HEK293T (cell line): ENCODE data around the gene DSP.

Experiments used
- CTCF ChIA-PET: fragments of 350-600 bp; formaldehyde crosslinking; extraction: SDS; loops from one replicate; lab custom pipeline; 2021; ENCODE audit warnings: antibody characterized with exemption, inconsistent platforms; lab: Yijun Ruan, JAX
- POLR2A ChIA-PET: fragments of 350-600 bp; formaldehyde crosslinking; extraction: SDS; loops from one replicate; lab custom pipeline; 2020; ENCODE audit warnings: antibody characterized with exemption, inconsistent platforms; lab: Yijun Ruan, JAX
- DNase-seq: peaks from one replicate; pipeline ENCODE4 v3.0.0; 2012; ENCODE audit warnings: mixed read lengths; ENCODE audit errors: extremely low spot score
- ARNT ChIP-seq: fragments of 450-650 bp; IDR thresholded peaks from 2 replicates; pipeline ENCODE4 v1.6.1; 2017; ENCODE audit warnings: mild to moderate bottlenecking
- BHLHE40 ChIP-seq: fragments of 450-650 bp; IDR thresholded peaks from 2 replicates; pipeline ENCODE4 v1.6.1; 2016; ENCODE audit warnings: mild to moderate bottlenecking, moderate library complexity, borderline replicate concordance
- CTBP1 ChIP-seq: fragments of 450-650 bp; IDR thresholded peaks from 2 replicates; pipeline ENCODE4 v1.6.1; 2016; ENCODE audit warnings: borderline replicate concordance
- ELF4 ChIP-seq: fragments of 450-650 bp; IDR thresholded peaks from 2 replicates; pipeline ENCODE4 v1.6.1; 2017; ENCODE audit warnings: antibody characterized with exemption
- FOXA1 ChIP-seq: fragments of 450-650 bp; IDR thresholded peaks from 2 replicates; pipeline ENCODE4 v1.6.1; 2016; ENCODE audit warnings: mild to moderate bottlenecking
- FOXK2 ChIP-seq: fragments of 450-650 bp; IDR thresholded peaks from 2 replicates; pipeline ENCODE4 v1.6.1; 2016; ENCODE audit warnings: mild to moderate bottlenecking
- FOXM1 ChIP-seq: fragments of 450-650 bp; IDR thresholded peaks from 2 replicates; pipeline ENCODE4 v1.6.1; 2017; ENCODE audit warnings: mild to moderate bottlenecking, borderline replicate concordance
- HDGF ChIP-seq: fragments of 450-650 bp; IDR thresholded peaks from 2 replicates; pipeline ENCODE4 v1.6.1; 2017; ENCODE audit warnings: antibody characterized with exemption, borderline replicate concordance
- L3MBTL2 ChIP-seq: fragments of 450-650 bp; conservative IDR thresholded peaks from 2 replicates; pipeline ENCODE4 v1.6.1; 2016; ENCODE audit warnings: mild to moderate bottlenecking
- LEF1 ChIP-seq: fragments of 450-650 bp; IDR thresholded peaks from 2 replicates; pipeline ENCODE4 v1.6.1; 2017; ENCODE audit warnings: mild to moderate bottlenecking, borderline replicate concordance
- NFRKB ChIP-seq: fragments of 450-650 bp; IDR thresholded peaks from 2 replicates; pipeline ENCODE4 v1.6.1; 2016; ENCODE audit warnings: mild to moderate bottlenecking, moderate library complexity
- PKNOX1 ChIP-seq: fragments of 450-650 bp; IDR thresholded peaks from 2 replicates; pipeline ENCODE4 v1.6.1; 2016
- SP1 ChIP-seq: fragments of 450-650 bp; IDR thresholded peaks from 2 replicates; pipeline ENCODE4 v1.6.1; 2017
- SUZ12 ChIP-seq: fragments of 450-650 bp; IDR thresholded peaks from 2 replicates; pipeline ENCODE4 v1.6.1; 2016; ENCODE audit warnings: mild to moderate bottlenecking
- TARDBP ChIP-seq: fragments of 450-650 bp; IDR thresholded peaks from 2 replicates; pipeline ENCODE4 v1.6.1; 2016
- ZNF384 ChIP-seq: fragments of 450-650 bp; IDR thresholded peaks from 2 replicates; pipeline ENCODE4 v1.6.1; 2016

Gene DSP

GRCh38 chr6:7515363-7515762 is 26.1 kb upstream of the DSP start:
- CTCF ChIA-PET = no interaction called here
- TF ChIP-seq FOXA1 (no peak), PKNOX1 (no peak), LEF1 (no peak), NFRKB (no peak), HDGF (no peak), TARDBP (no peak), FOXK2 (no peak), FOXM1 (no peak), ZNF384 (no peak), ELF4 (no peak), SUZ12 (no peak), L3MBTL2 (no peak), SP1 (no peak), BHLHE40 (no peak), ARNT (no peak), CTBP1 (no peak)
- no peak for DNase-seq
- POLR2A ChIA-PET = no interaction called here

- ChIA-PET POLR2A (no interaction called here), CTCF (interaction anchor here (0.7 kb wide), 1 partner anchor 23 kb away, joined by 3 read pairs; no protein-coding TSS in a partner anchor)
- TF ChIP-seq PKNOX1 (no peak), FOXA1 (no peak), ELF4 (no peak), LEF1 (no peak), FOXK2 (no peak)
- no peak for DNase-seq
These were observed 22.6 kb upstream of the DSP start for GRCh38 chr6:7518877-7519276.

- CTCF ChIA-PET = no interaction called here
- POLR2A ChIA-PET = no interaction called here
- TF ChIP-seq TARDBP = no peak
- no peak for TF ChIP-seq ELF4
- TF ChIP-seq FOXA1 = no peak
- TF ChIP-seq PKNOX1 = no peak
- TF ChIP-seq LEF1 = no peak
- no peak for TF ChIP-seq SP1
- no peak for TF ChIP-seq SUZ12
- no peak for TF ChIP-seq NFRKB
- no peak for TF ChIP-seq CTBP1
- TF ChIP-seq FOXM1 = no peak
- no peak for DNase-seq
These were observed 18.6 kb upstream of the DSP start for GRCh38 chr6:7522873-7523272.

DNA sequence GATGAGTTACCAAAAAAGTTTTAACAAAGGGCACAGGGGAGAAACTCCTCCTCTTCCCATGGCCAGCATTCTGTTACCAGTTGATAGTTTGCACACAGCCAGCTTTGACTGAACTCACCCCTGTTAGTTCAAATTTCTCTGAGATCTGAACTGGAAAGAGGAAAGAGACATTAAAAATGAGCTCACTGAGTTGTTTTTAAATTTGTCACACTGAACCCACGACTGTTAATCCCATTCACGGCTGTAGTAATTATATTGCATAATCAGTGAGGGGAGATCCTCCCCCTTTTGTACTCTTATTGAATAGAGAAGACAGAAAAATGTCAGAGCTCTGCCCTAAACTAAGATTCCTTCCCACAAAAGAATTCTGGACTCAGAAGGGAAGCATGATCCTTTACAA is 17.5 kb upstream of the DSP start:
- DNase-seq = no peak
- CTCF ChIA-PET = no interaction called here
- TF ChIP-seq NFRKB (no peak), ELF4 (no peak), L3MBTL2 (no peak), FOXA1 (no peak), LEF1 (no peak), FOXK2 (no peak)
- POLR2A ChIA-PET = interaction anchor here (0.8 kb wide), 1 partner anchor 17 kb away, joined by 3 read pairs; the partner anchor contains the start of gene DSP

GRCh38 chr6:7526755-7527154 is 14.7 kb upstream of the DSP start:
- POLR2A ChIA-PET = no interaction called here
- TF ChIP-seq TARDBP = no peak
- no peak for TF ChIP-seq SP1
- TF ChIP-seq FOXK2 = no peak
- TF ChIP-seq ELF4 = no peak
- no peak for TF ChIP-seq PKNOX1
- DNase-seq = no peak
- CTCF ChIA-PET = no interaction called here

- ChIA-PET POLR2A (interaction anchor here (1.1 to 1.4 kb wide), 2 partner anchors 13 to 61 kb away, joined by 3 read pairs; partner anchors contain the start of genes DSP and SNRNP48), CTCF (interaction anchor here (0.6 to 1.2 kb wide), 2 partner anchors 10 to 56 kb away, joined by 3 read pairs; no protein-coding TSS in a partner anchor)
- TF ChIP-seq ARNT = no peak
- no peak for TF ChIP-seq HDGF
- TF ChIP-seq L3MBTL2 = no peak
- TF ChIP-seq TARDBP = no peak
- no peak for TF ChIP-seq FOXM1
- no peak for TF ChIP-seq PKNOX1
- no peak for TF ChIP-seq CTBP1
- TF ChIP-seq ELF4 = no peak
- TF ChIP-seq SP1 = no peak
- DNase-seq = no peak
These were observed 12.9 kb upstream of the DSP start for GRCh38 chr6:7528565-7528964.

- ChIA-PET POLR2A (interaction anchor here (1.1 kb wide), 1 partner anchor 12 kb away, joined by 3 read pairs; the partner anchor contains the start of gene DSP), CTCF (interaction anchor here (1.2 kb wide), 1 partner anchor 9 kb away, joined by 3 read pairs; no protein-coding TSS in a partner anchor)
- TF ChIP-seq ELF4 (no peak), FOXA1 (no peak), FOXM1 (no peak), PKNOX1 (no peak), CTBP1 (no peak)
- no peak for DNase-seq
These were observed 12.3 kb upstream of the DSP start for GRCh38 chr6:7529141-7529540.
